Measurements from ENCODE around the gene RABGAP1L. TPM values are rescaled to one million over a fixed set of nuclear protein-coding genes. Genes with fewer than 3 reads are reported as not detected.
"Not testable (repeated sequence)": the region's sequence is repeated elsewhere in the genome, so short reads cannot be mapped to it uniquely, and the experiment has no call there.

RABGAP1L gene
- polyA plus RNA-seq, 12 donors, result 11.4 to 34.1 (median 16.6) TPM; not detected in 1

DNA sequence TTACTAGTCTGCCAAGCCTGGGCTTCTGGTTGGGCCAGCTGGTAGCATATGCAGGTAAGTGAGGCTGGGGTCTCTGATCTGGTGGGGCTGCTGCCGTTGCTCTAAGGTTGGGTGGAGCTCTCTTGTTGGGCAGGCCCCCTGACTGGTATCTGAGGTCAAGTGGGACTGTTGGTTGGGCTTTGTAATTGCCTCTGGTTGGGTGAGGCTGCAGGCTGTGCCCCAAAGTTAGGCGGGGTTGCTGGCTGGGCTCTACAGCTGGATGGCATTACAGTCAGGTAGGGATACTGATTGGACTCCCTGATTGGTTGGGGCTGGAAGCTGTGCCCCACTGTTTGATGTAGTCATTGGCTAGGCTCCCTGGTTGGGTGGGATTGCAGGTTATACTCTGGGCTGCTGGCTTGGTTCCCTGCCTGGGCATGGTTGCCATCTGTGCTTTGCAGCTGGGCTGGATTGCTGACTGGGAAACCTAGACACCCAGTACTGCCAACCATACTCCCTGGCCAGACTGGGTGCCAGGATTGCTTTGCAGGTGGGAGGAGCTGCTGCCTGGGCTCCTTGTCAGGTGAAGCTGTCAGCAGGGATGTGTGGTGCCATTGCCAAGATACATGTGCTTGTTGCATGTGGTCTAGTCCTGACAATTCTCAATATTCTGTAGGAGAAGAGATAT lies 130.5 kb downstream of the RABGAP1L start:
- no peak for DNase-seq

DNA sequence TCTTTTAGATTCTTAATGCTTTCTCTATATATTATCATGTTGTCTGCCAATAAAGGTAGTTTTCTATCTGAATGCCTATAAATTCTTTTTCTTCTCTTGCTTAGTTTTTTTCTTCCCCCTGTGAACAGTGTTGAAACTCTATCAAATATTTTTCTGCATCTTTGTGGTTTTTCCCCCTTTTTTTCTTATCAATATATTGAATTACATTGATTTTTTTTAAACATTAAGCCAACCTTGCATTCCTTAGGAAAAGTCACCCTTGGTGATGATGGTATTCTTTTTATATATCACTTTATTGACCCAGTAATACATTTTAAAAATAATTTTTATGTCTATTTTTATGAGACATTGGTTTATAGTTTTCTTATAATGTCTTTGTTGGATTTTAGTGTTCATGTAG lies 131.7 kb downstream of the RABGAP1L start:
- DNase-seq, result no peak

DNA sequence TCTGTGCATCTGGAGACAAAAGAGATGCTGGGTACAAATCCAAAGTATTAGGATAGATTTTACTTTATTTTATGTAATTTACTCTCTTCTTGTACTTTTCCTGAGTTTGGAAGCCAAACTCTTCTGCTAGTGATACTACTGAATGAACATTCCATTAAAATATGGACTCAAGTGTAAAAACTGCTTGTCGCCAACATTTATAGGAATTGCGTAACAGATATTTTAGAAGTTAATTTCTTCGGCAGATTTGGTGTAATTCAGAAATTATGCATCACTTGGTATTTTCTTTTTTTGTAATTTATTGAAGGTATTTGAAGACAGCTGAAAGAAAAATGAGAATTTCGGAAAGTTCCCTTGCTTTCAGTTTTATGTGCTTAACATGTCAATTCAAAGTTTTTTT lies 137.0 kb downstream of the RABGAP1L start:
- peak; percentile 3 for DNase-seq

DNA sequence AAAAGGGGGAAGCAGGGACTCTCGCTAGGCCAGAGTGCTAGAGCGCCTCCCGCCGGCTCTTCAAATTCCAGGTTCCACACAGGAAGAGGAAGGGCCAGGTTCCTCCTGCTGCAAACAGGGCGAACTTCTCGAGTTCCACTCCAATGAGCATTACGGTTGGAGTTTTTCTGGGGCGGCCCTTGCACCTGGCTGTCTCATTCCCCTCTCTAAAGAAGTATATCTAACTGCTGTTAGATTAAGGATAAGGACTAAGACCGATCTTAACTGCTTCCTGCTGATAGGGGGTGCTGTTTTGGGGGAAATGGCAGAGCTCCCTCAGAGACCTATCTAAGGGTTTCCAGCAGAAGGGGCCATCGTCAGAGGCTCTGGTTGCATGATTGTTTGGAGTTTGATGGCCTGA lies 138.0 kb downstream of the RABGAP1L start:
- DNase-seq, result no peak

DNA sequence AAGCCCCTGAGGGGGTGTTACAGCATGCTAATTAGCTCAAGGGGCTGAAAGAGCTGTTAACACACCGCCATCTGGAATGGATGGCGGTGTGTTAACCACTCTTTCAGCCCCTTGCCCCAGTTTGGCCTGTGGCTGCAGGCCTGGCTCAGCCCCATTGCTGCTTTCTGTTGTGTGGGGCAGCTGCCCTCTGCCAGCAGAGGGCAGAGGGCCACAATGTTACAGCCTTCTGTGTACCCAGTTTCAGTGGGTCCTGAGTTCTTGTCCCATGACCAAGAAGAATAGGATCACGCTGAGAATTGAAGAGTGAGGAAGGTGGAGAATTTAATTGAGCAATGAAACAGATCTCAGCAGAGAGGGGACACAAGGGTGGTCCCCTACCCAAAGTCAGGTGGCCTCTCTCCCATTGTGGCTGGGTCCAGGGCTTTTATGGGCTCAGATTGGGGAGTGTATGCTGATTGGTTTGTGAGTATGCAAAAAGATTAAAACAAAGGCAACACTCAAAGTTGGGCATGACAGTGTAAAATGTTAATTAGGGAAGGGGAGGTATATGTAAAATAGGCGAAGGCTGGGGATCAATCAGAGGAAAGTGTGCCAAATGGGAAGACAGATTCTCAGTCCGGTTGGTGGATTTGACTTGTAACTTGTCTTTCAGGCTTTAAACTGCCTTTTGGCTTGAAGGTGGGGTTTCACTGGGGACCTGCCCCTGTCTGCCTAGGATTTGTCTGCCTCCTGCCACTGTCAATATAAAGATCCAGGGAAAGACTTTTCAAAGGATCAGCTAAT lies 142.2 kb downstream of the RABGAP1L start:
- no peak for DNase-seq

DNA sequence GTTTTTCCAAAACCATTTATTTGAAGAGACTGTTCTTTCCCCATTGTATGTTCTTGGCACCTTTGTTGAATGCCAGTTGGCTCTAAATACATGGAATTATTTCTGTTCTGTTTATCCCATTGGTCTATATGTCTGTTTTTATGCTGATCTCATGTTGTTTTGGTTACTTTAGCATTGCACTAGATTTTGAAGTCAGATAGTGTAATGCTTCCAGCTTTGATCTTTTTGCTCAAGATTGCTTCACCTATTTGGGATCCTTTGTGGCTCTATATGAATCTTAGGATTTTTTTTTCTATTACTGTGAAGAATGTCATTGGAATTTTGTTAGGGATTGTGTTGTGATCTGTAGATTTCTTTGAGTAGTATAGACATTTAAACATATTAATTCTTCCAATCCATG lies 149.3 kb downstream of the RABGAP1L start:
- DNase-seq, result no peak

DNA sequence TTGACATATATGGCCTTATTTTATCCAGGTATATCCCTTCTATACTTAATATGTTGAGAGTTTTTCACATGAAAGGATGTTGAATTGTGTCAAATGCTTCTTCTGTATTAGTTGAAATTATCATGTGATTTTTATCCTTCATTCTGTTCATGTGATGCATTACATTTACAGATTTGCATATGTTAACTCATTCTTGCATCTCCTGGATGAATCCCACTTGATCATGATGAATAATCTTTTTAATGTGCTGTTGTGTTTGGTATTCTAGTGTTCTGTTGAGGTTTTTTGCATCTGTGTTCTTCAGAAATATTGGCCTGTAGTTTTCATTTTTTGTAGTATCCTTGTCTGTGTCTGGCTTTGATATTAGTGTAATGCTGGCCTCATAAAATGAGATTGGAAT lies 150.2 kb downstream of the RABGAP1L start:
- no peak for DNase-seq

DNA sequence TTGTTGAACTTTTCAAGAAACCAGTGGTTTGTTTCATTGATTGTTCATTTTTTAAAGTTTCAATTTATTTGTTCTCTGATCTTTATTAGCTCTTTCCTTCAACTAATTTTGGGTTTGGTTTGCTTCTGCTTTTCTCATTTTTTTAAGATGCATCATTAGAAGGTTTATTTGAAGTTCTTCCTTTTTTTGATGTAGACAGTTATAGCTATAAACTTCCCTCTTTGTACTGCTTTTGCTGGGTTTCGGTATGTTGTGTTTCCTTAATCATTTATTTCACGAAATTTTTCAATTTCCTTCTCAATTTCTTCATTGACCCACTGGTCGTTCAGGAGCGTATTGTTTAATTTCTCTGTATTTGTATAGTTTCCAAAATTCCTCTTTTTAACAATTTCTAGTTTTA lies 155.1 kb downstream of the RABGAP1L start:
- no peak for DNase-seq

DNA sequence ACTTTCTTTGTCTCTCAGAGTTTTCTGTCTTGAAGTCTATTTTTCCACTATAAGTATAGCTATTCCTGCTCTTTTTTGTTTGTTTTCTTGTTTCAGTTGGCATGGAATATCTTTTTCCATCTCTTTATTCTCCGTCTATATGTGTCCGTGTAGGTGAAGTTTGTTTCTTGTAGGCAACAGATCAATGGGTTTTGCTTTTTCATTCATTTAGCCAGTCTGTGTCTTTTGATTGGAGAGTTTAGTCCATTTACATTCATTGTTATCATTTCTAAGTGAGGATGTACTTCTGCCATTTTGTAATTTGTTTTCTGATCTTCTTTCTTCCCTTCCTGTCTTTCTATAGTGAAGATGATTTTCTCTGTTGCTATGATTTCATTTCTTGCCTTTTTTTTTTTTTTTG lies 155.9 kb downstream of the RABGAP1L start:
- DNase-seq, result no peak

DNA sequence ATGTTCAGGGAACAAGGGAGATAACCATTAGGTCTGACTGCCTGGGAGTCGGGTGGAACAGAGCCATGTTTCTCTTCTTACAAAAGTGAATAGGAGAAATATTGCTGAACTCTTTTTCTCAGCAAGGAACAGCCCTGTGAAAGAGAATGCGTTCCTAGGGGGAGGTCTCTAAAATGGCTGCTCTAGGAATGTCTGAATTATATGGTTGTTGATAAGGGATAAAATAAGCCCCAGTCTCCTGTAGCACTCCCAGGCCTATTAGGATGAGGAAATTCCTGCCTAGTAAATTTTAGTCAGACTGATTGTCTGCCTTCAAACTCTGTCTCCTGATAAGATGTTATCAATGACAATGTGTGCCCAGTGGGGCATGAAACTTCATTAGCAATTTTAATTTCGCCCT lies 161.6 kb downstream of the RABGAP1L start:
- DNase-seq, result not testable (repeated sequence)

DNA sequence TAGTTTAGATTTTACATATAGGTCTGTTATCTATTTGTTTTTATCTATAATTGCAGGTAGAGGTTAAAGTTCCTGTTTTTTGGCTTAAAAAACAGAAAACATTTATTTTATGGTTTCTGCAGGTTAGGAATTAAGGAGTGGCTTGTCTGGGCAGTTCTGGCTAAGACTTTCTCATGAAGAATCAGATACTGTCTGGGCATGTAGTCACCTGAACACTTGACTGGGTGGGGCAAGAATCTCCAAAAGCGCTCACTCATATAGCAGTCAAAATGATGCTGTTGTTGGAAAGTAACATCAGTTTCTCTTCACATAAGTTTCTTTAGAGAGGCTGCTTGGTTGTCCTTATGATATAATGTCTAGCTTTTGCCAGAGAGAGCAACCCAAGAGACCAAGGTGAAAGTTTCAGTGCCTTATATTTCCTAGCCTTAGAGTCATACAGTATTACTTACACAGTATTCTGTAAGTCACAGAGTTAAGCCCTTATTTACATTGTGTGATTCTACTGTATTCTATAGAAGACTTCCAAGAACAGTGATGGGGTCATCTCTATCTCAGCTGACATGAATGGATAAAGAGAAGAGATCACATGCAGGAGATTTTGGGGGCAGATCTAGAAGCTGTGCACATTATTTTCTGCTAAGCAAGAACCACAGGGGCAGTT lies 163.0 kb downstream of the RABGAP1L start:
- no peak for DNase-seq

DNA sequence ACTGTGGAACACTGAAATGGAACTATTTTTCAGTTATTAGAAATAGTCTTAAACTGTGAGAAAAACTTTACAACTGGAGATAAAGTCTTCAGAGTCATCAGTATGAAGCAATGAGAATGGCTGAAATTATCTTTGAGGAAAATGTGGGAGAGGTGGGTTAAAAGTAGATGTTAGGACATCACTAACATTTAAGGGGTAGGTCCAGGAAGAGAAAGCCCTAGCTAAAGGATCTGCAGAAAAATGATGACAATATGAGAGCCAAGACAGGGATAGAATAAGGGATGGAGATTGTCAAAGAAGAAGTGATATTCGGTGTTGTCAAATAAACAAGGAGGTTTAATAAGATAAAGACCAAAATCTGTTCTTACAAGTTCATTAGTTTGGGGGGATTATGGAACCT lies 165.2 kb downstream of the RABGAP1L start:
- no peak for DNase-seq

DNA sequence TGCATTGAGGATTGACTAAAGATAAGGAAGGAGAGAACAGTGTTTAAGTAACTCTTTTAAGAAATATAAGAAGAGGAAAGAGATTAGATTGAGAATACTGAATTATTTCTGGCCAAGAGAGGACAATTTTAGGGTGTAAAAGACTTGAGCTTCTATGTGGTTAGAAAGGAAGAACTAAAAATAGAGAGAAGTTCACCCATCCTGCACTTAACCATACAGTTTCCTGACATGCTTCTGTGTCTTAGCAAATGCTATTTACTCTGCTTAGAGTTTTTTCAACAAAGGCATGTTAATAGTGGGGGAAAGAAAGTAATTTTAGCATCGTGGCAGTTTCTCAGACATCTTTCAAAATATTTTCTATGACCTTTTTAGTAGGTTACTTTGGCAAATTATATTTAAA lies 165.6 kb downstream of the RABGAP1L start:
- no peak for DNase-seq

DNA sequence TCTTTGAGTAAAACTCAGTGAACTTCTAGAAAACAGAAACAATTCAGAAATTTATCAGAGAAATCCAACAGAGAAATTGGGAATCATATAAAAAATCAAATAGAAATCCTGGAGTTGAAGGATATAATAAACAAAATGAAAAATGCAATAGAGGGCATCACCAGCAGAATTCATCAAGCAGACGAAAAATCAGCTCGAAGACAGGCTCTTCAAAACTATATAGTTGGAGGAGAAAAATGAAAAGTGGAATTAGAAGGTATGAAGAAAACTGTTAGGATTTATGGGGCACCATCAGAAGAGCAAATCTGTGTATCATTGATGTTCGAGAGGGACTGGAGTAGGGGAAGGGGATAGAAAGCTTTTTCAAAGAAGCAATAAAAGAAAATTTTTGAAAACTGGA lies 167.0 kb downstream of the RABGAP1L start:
- DNase-seq, result no peak

DNA sequence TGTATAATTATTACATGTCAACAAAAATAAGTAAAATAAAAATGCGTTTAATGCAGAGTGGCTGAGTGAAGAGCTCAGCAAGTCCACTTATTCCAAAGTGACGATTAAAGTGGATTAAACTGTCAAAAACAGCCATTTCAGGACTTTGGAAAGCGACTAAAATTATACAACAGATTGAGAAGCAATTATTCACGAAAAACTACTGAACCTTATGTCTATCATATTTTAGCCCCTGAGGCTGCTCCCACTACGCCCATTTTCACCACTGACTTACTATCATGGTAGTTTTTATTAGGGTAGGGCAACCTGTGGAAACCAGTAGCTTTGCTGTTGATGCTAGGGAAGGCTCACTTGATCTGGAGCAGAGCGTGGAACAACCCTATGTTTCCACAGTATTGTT lies 174.1 kb downstream of the RABGAP1L start:
- no peak for DNase-seq

DNA sequence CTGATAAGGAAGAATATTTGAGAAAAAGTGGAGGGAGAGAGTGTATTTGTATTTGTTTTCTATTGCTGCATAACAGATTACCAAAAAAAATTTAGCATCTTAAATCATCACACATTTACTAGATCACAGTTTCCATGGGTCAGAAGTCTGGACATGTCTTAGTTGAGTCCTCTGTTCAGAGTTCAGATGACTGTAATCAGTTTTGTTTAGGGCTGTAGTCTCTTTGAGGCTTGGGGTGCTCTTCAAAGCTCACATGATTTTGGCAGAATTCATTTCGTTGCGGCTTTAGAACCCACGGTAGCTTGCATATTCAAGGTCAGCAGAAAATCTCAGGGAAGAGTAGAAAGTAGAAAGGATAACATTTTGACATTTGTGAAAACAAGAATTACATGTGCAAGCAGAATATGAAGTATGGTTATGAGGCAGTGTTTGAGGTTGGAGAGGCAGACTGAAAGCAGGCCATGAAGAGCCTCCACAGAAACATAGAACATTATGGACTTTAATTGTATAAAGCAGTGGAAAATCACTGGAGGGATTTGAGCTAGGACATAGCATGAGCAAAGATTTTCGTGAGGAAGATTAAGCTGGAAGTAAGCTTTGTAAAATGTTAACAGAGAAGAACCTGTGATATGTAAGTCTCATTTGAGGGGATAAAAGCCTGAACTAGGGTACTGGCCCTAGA lies 177.8 kb downstream of the RABGAP1L start:
- DNase-seq, result no peak

DNA sequence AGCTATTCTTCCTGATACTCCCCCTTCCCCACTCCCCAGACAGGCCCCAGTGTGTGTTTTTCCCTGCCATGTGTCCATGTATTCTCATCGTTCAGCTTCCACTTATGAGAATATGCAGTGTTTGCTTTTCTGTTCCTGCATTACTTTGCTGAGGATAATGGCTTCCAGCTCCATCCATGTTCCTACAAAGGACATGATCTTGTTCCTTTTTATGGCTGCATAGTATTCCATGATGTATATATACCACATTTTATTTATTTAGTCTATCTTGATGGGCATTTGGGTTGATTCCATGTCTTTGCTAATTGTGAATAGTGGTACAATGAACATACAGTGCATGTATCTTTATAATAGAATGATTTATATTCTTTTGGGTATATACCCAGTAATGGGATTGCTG lies 181.1 kb downstream of the RABGAP1L start:
- DNase-seq, result not testable (repeated sequence)

DNA sequence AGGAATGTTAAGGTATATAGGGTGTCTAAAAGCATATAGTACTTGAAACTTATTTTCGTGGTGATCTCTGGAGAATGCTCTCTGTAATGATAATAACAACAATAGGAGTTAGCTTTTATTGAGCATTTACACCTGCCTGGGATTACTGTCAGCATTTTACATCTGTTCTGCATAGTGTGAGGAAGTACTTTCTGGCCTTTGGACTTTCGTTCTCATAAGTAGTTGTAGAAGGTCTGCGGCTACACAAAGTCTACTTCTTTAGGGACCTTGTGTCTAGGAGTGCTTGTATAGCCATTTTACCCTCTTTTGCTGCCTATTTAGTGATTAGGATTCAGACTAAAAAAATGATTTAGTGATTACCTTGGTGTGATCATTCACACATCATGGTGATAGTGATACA lies 184.8 kb downstream of the RABGAP1L start:
- DNase-seq, result no peak

DNA sequence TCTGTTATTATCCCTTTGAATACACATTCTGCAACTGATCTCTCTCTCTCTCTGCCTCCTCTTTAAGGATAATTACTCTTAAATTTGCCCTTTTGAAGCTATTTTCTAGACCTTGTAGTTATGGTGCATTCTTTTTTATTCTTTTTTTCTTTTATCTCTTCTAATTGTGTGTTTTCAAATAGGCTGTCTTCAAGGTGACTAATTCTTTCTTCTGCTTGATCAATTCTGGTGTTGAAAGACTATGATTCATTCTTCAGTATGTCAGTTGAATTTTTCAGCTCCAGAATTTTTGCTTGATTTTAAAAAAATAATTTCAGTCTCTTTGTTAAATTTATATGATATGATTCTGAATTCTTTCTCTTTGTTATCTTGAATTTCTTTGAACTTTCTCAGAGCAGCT lies 192.8 kb downstream of the RABGAP1L start:
- no peak for DNase-seq

DNA sequence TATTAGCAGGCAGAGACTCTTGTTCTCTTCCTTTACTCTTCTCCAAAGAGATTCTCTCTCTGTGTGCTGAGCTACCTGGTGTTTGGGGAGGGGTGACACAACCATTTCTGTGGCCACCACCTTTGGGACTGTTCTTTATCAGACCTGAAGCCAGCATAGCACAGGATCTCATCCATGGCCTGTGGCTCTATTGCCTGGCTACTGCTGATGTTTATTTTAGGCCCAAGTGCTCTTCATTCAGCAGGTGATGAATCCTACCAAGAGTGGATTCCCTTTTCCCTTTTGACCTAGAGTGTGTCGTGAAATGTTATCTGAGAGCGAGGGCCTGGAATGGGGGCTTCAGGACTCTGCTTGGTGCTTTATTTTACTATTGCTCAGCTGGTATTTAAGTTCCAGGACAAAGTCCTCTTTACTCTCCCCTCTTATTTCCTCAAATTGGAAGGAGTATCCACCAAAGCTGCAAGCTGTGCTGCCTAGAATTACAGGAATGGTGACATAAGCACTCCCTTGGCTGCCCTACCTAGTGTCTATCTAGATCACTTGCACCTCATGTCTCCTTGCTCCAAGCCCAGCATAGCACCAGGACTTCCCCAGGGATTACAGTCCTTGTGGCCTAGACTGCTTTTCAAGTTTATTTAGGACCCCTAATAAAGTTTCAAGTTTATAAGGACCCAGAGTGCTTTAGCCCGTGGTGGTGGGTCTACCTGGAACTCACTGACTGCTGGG lies 193.7 kb downstream of the RABGAP1L start:
- no peak for DNase-seq

DNA sequence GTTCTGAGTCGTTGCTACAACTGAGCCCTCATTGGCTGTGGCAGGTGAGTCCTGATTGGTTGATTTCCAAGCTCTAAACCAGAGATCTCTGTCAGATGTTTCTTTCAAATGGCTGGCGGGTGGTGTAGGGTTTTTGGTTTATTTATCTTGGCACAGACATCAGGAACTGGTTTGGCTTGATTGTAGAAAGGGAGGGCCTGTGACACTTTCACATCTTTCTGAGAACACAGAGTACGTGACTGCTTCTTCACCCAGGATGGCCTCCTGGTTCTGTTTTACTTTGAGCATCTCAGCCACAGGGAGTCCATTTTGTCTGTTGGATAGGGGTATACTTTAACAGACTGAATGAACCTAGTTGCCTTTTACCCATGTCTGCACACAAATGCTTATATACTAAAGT lies 199.0 kb downstream of the RABGAP1L start:
- no peak for DNase-seq

All from muscle of arm (tissue), 12 donors.